HL-60/S4 treated with retinoic acid at 250 ng/mL for 4 days and 3 days (cell line): Measurements from ENCODE around the gene MICALL2.

Source experiments
- in situ Hi-C: fragments of 300-500 bp; cut with MboI; formaldehyde crosslinking; loops from 2 replicates; pipeline ENCODE4 v1.7.0; 2022; ENCODE audit warnings: low sequenced_read_pairs

The MICALL2 gene

GRCh38 chr7:1397491-1398327, 61.6 kb downstream of the MICALL2 start:
- in situ Hi-C loops = no loop called here

- in situ Hi-C loops = no loop called here
Measured at GRCh38 chr7:1396195-1396594, 63.1 kb downstream of the MICALL2 start.

GRCh38 chr7:1395211-1396070, 63.8 kb downstream of the MICALL2 start:
- in situ Hi-C loops = no loop called here

- in situ Hi-C loops = no loop called here
Measured at GRCh38 chr7:1394371-1394770, 64.9 kb downstream of the MICALL2 start.

GRCh38 chr7:1393421-1393820, 65.8 kb downstream of the MICALL2 start:
- in situ Hi-C loops = no loop called here

GRCh38 chr7:1392556-1392955, 66.7 kb downstream of the MICALL2 start:
- in situ Hi-C loops = no loop called here

GRCh38 chr7:1391449-1391848, 67.8 kb downstream of the MICALL2 start:
- in situ Hi-C loops = no loop called here

GRCh38 chr7:1388703-1389335, 70.5 kb downstream of the MICALL2 start:
- in situ Hi-C loops = no loop called here

- in situ Hi-C loops = no loop called here
Measured at GRCh38 chr7:1388021-1388702, 71.1 kb downstream of the MICALL2 start.

- in situ Hi-C loops = no loop called here
Measured at GRCh38 chr7:1387261-1387660, 72.0 kb downstream of the MICALL2 start.

GRCh38 chr7:1386623-1387220, 72.5 kb downstream of the MICALL2 start:
- in situ Hi-C loops = no loop called here

- in situ Hi-C loops = no loop called here
Measured at GRCh38 chr7:1385809-1386622, 73.3 kb downstream of the MICALL2 start.

GRCh38 chr7:1385086-1385808, 74.0 kb downstream of the MICALL2 start:
- in situ Hi-C loops = no loop called here
